SK-N-MC (cell line): Measurements from ENCODE around the gene KLC4.

Source experiments
- EZH2 ChIP-seq: fragments of 200-600 bp; sonication (generic); IDR thresholded peaks from one replicate; pipeline ENCODE4 v1.6.1; 2017; ENCODE audit warnings: antibody characterized with exemption
- POLR2AphosphoS5 ChIP-seq: IDR thresholded peaks from 2 replicates; pipeline ENCODE4 v1.6.1; 2012; ENCODE audit warnings: mild to moderate bottlenecking, low read depth, low read length, borderline replicate concordance

DNA sequence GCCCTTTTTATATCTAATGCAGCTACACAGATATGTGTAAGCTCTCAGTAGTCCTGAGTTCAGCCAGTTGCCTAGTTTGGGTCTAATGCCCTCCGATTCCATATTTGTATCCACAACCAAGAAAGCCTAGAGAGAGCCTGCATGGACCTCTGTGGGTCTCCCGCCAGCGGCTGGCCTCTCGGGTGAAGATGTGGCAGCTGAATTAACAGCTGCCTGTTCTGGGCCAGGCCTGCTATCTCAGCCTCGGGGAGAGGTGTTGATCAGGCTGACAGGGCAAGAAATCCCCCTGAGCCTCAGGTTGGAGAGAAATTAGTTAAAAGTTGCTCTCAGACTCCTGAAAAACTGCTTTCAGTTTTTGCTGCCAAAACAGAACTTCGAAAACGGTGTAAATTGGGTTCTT, 36.5 kb downstream of the KLC4 start:
- TF ChIP-seq POLR2AphosphoS5 = no peak
- TF ChIP-seq EZH2 = no peak
